ENCODE measurements around the gene ZCCHC2.

DNA sequence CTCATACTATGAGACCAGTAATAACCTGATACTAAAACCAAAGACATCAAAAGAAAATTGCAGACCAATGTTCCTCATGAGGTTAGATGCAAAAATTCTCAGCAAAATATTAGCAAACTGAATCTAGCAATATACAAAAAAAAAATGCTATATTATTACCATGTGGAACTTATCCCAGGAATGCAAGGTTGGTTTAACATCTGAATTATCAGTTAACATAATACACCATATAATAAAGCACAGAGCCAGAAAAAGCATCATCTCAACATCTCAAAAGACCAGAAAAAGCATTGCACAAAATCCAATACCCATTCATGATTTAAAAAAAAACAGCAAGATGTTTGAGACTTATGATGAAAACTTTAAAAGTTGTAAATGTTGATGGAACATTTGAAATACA, 8.3 kb upstream of the ZCCHC2 start:
- no peak for TF ChIP-seq CTCF (IDR thresholded peaks at IDR 0.05; ENCODE audit: low read depth, low read length, missing input control)
- TF ChIP-seq, protein P1, sequence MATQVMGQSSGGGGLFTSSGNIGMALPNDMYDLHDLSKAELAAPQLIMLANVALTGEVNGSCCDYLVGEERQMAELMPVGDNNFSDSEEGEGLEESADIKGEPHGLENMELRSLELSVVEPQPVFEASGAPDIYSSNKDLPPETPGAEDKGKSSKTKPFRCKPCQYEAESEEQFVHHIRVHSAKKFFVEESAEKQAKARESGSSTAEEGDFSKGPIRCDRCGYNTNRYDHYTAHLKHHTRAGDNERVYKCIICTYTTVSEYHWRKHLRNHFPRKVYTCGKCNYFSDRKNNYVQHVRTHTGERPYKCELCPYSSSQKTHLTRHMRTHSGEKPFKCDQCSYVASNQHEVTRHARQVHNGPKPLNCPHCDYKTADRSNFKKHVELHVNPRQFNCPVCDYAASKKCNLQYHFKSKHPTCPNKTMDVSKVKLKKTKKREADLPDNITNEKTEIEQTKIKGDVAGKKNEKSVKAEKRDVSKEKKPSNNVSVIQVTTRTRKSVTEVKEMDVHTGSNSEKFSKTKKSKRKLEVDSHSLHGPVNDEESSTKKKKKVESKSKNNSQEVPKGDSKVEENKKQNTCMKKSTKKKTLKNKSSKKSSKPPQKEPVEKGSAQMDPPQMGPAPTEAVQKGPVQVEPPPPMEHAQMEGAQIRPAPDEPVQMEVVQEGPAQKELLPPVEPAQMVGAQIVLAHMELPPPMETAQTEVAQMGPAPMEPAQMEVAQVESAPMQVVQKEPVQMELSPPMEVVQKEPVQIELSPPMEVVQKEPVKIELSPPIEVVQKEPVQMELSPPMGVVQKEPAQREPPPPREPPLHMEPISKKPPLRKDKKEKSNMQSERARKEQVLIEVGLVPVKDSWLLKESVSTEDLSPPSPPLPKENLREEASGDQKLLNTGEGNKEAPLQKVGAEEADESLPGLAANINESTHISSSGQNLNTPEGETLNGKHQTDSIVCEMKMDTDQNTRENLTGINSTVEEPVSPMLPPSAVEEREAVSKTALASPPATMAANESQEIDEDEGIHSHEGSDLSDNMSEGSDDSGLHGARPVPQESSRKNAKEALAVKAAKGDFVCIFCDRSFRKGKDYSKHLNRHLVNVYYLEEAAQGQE (IDR thresholded peaks at IDR 0.05): no peak
- TF ChIP-seq ZBTB33 (IDR thresholded peaks at IDR 0.05): no peak
- no peak for TF ChIP-seq YY1 (IDR thresholded peaks at IDR 0.05)
- no peak for TF ChIP-seq MAX (IDR thresholded peaks at IDR 0.05)
- no peak for TF ChIP-seq RAD21 (IDR thresholded peaks at IDR 0.05)
- no peak for TF ChIP-seq SP1 (IDR thresholded peaks at IDR 0.05)
- no peak for TF ChIP-seq EGR1 (IDR thresholded peaks at IDR 0.05; ENCODE audit: low read depth in 2 of 2)
- no peak for TF ChIP-seq JUND (IDR thresholded peaks at IDR 0.05)

Data from liver (tissue), 3 donors.